Measurements from ENCODE around the gene NAA35.
"Not testable (repeated sequence)": the region's sequence is repeated elsewhere in the genome, so short reads cannot be mapped to it uniquely, and the experiment has no call there.

NAA35 gene

GRCh38 chr9:86034863-86035734, 94.2 kb downstream of the NAA35 start:
- DNase-seq (ENCODE audit: low read depth): peak; percentile 38

GRCh38 chr9:86035827-86036440, 95.0 kb downstream of the NAA35 start:
- DNase-seq (ENCODE audit: low read depth): no peak

GRCh38 chr9:86036555-86036954, 95.6 kb downstream of the NAA35 start:
- DNase-seq (ENCODE audit: low read depth): no peak

- no peak for DNase-seq (ENCODE audit: low read depth)
Observed at GRCh38 chr9:86039991-86040860, 99.3 kb downstream of the NAA35 start.

GRCh38 chr9:86040861-86041155, 99.9 kb downstream of the NAA35 start:
- no peak for DNase-seq (ENCODE audit: low read depth)

GRCh38 chr9:86041311-86041741, 100.4 kb downstream of the NAA35 start:
- no peak for DNase-seq (ENCODE audit: low read depth)

GRCh38 chr9:86042199-86042978, 101.4 kb downstream of the NAA35 start:
- DNase-seq (ENCODE audit: low read depth): no peak

GRCh38 chr9:86043586-86043985, 102.6 kb downstream of the NAA35 start:
- DNase-seq (ENCODE audit: low read depth): no peak

- DNase-seq (ENCODE audit: low read depth): no peak
Observed at GRCh38 chr9:86043999-86044398, 103.1 kb downstream of the NAA35 start.

GRCh38 chr9:86045654-86046053, 104.7 kb downstream of the NAA35 start:
- DNase-seq (ENCODE audit: low read depth): no peak

- DNase-seq (ENCODE audit: low read depth): no peak
Observed at GRCh38 chr9:86046071-86046636, 105.2 kb downstream of the NAA35 start.

GRCh38 chr9:86046930-86047341, 106.0 kb downstream of the NAA35 start:
- DNase-seq (ENCODE audit: low read depth): no peak

GRCh38 chr9:86047361-86047760, 106.4 kb downstream of the NAA35 start:
- DNase-seq (ENCODE audit: low read depth): no peak

- not testable (repeated sequence) for DNase-seq (ENCODE audit: low read depth)
Observed at GRCh38 chr9:86048018-86048742, 107.2 kb downstream of the NAA35 start.

- DNase-seq (ENCODE audit: low read depth): no peak
Observed at GRCh38 chr9:86052556-86053468, 111.9 kb downstream of the NAA35 start.

- DNase-seq (ENCODE audit: low read depth): no peak
Observed at GRCh38 chr9:86054695-86055094, 113.7 kb downstream of the NAA35 start.

GRCh38 chr9:86057491-86057890, 116.5 kb downstream of the NAA35 start:
- no peak for DNase-seq (ENCODE audit: low read depth)

- DNase-seq (ENCODE audit: low read depth): no peak
Observed at GRCh38 chr9:86061972-86062739, 121.2 kb downstream of the NAA35 start.

Data from fibroblast of the conjunctiva (primary cell).